KBM-7 (cell line): ENCODE data around the gene GLDC.
"Not testable (repeated sequence)": the region's sequence is repeated elsewhere in the genome, so short reads cannot be mapped to it uniquely, and the experiment has no call there.

Experiments
- DNase-seq: peaks from one replicate; pipeline ENCODE4 v3.0.0-alpha.2; 2015
- in situ Hi-C: fragments of 300-500 bp; cut with MboI; formaldehyde crosslinking; loops from 2 replicates; pipeline ENCODE4 v1.14.3; 2020; ENCODE audit warnings: low sequenced_read_pairs, low pct_unique_long_range_greater_than_20kb, mixed read lengths

Gene GLDC

GRCh38 chr9:6549106-6549800, 96.3 kb downstream of the GLDC start:
- in situ Hi-C loops, result no loop called here
- DNase-seq, result no peak

- in situ Hi-C loops, result no loop called here
- no peak for DNase-seq
These were observed 100.4 kb downstream of the GLDC start for GRCh38 chr9:6545017-6545691.

- DNase-seq, result no peak
- in situ Hi-C loops, result no loop called here
These were observed 102.3 kb downstream of the GLDC start for GRCh38 chr9:6543204-6543603.

GRCh38 chr9:6542617-6543016, 102.9 kb downstream of the GLDC start:
- in situ Hi-C loops, result not testable (repeated sequence)

GRCh38 chr9:6538666-6539071, 106.9 kb downstream of the GLDC start:
- in situ Hi-C loops, result no loop called here
- no peak for DNase-seq

More at GRCh38 chr9:6542617-6543016, 102.9 kb downstream of the GLDC start:
- not testable (repeated sequence) for DNase-seq

GRCh38 chr9:6535594-6535993, 109.9 kb downstream of the GLDC start:
- in situ Hi-C loops, result no loop called here
- no peak for DNase-seq

- no peak for DNase-seq
- in situ Hi-C loops, result no loop called here
These were observed 120.0 kb downstream of the GLDC start for GRCh38 chr9:6525326-6526045.

- in situ Hi-C loops, result no loop called here
- DNase-seq, result no peak
These were observed 123.3 kb downstream of the GLDC start for GRCh38 chr9:6522263-6522662.

GRCh38 chr9:6512085-6512657, 133.4 kb downstream of the GLDC start:
- DNase-seq, result no peak
- in situ Hi-C loops, result no loop called here

GRCh38 chr9:6506571-6506970, 139.0 kb downstream of the GLDC start:
- no peak for DNase-seq
- in situ Hi-C loops, result no loop called here

GRCh38 chr9:6502399-6502798, 143.1 kb downstream of the GLDC start:
- in situ Hi-C loops, result no loop called here
- no peak for DNase-seq

- in situ Hi-C loops, result no loop called here
- no peak for DNase-seq
These were observed 143.9 kb downstream of the GLDC start for GRCh38 chr9:6501526-6502210.

GRCh38 chr9:6498982-6499381, 146.5 kb downstream of the GLDC start:
- no peak for DNase-seq
- in situ Hi-C loops, result no loop called here

GRCh38 chr9:6495466-6495865, 150.1 kb downstream of the GLDC start:
- in situ Hi-C loops, result no loop called here
- DNase-seq, result no peak

GRCh38 chr9:6490863-6491262, 154.7 kb downstream of the GLDC start:
- in situ Hi-C loops, result no loop called here
- DNase-seq, result no peak

GRCh38 chr9:6489099-6489498, 156.4 kb downstream of the GLDC start:
- in situ Hi-C loops, result no loop called here
- DNase-seq, result no peak

GRCh38 chr9:6488395-6488794, 157.1 kb downstream of the GLDC start:
- in situ Hi-C loops, result no loop called here
- peak; percentile 24 for DNase-seq

GRCh38 chr9:6484210-6484609, 161.3 kb downstream of the GLDC start:
- in situ Hi-C loops, result no loop called here
- no peak for DNase-seq
